ENCODE data around the gene SFXN5. TPM values are rescaled to one million over a fixed set of nuclear protein-coding genes. Genes with fewer than 3 reads are reported as not detected.

Gene SFXN5
- total RNA-seq, 4 donors from 2014 or later = 5.7 to 11.8 (median 6.7) TPM

- TF ChIP-seq CTCF (IDR thresholded peaks at IDR 0.05) = no peak
- no peak for TF ChIP-seq POLR2A (IDR thresholded peaks at IDR 0.05)
- TF ChIP-seq POLR2AphosphoS5 (IDR thresholded peaks at IDR 0.05) = no peak
- TF ChIP-seq EP300 (IDR thresholded peaks at IDR 0.05) = no peak
- H3K4me3 ChIP-seq = no peak overlapping the region
- H3K27ac ChIP-seq = no peak overlapping the region
- H3K36me3 ChIP-seq = peaks cover 0 to 37% of the 10 kb centered on the region in 2 donors
- 80 to 81% methylated on average over 5 to 12 of the region's 12 CpGs for WGBS, 2 donors (ENCODE audit: low coverage in 1 of 2)
- H3K27me3 ChIP-seq = no peaks in the 10 kb centered on the region
- no peaks in the 10 kb centered on the region for H3K9me3 ChIP-seq
- no peak for ATAC-seq
- no peaks in the 10 kb centered on the region for H3K4me1 ChIP-seq
Measured at GRCh38 chr2:73004466-73004865, 67.0 kb downstream of the SFXN5 start.

GRCh38 chr2:73003027-73003426 is 68.5 kb downstream of the SFXN5 start:
- Histone ChIP-seq H3K9me3 (no peaks in the 10 kb centered on the region), H3K4me3 (no peak overlapping the region), H3K4me1 (no peaks in the 10 kb centered on the region), H3K27ac (no peak overlapping the region), H3K36me3 (peaks cover 0 to 33% of the 10 kb centered on the region in 2 donors), H3K27me3 (no peaks in the 10 kb centered on the region)
- TF ChIP-seq POLR2AphosphoS5 (IDR thresholded peaks at IDR 0.05) = no peak
- TF ChIP-seq POLR2A (IDR thresholded peaks at IDR 0.05) = no peak
- no peak for TF ChIP-seq EP300 (IDR thresholded peaks at IDR 0.05)
- no peak for TF ChIP-seq CTCF (IDR thresholded peaks at IDR 0.05)
- no peak for ATAC-seq
- 93% methylated on average over 4 of the region's 8 CpGs; no CpG with 5 or more reads in 1 of the 2 donors for WGBS, 2 donors (ENCODE audit: low coverage in 1 of 2)

- Histone ChIP-seq H3K27me3 (no peaks in the 10 kb centered on the region), H3K9me3 (no peaks in the 10 kb centered on the region), H3K36me3 (peaks cover 0 to 51% of the 10 kb centered on the region in 2 donors), H3K4me1 (no peaks in the 10 kb centered on the region), H3K4me3 (no peak overlapping the region), H3K27ac (no peak overlapping the region)
- TF ChIP-seq CTCF (IDR thresholded peaks at IDR 0.05) = no peak
- 86 to 90% methylated on average over 3 to 4 of the region's 6 CpGs for WGBS, 2 donors (ENCODE audit: low coverage in 1 of 2)
- ATAC-seq = no peak
Measured at GRCh38 chr2:73000808-73001570, 70.5 kb downstream of the SFXN5 start.

GRCh38 chr2:72999729-73000725 is 71.5 kb downstream of the SFXN5 start:
- Histone ChIP-seq H3K27ac (no peak overlapping the region), H3K27me3 (no peaks in the 10 kb centered on the region), H3K9me3 (no peaks in the 10 kb centered on the region), H3K36me3 (peaks cover 0 to 48% of the 10 kb centered on the region in 2 donors), H3K4me3 (no peak overlapping the region), H3K4me1 (no peaks in the 10 kb centered on the region)
- no peak for ATAC-seq
- TF ChIP-seq EP300 (IDR thresholded peaks at IDR 0.05) (no peak), POLR2AphosphoS5 (IDR thresholded peaks at IDR 0.05) (no peak), POLR2A (IDR thresholded peaks at IDR 0.05) (no peak), CTCF (IDR thresholded peaks at IDR 0.05) (no peak)
- 40 to 82% methylated on average over 1 to 3 of the region's 13 CpGs for WGBS, 2 donors (ENCODE audit: low coverage in 1 of 2)
